HepG2 (cell line): Measurements from ENCODE around the gene CDC25C. TPM values are rescaled to one million over a fixed set of nuclear protein-coding genes. Genes with fewer than 3 reads are reported as not detected.

Experiments used
- ARNTL ChIP-seq: sonication (generic); formaldehyde crosslinking; IDR thresholded peaks from 2 replicates; pipeline ENCODE4 v1.4.0; 2020; ENCODE audit warnings: mild to moderate bottlenecking, missing genetic modification reagents
- ATM ChIP-seq: fragments of 450-650 bp; IDR thresholded peaks from 2 replicates; pipeline ENCODE4 v1.7.1; 2017; ENCODE audit warnings: mild to moderate bottlenecking, borderline replicate concordance
- CHCHD3 ChIP-seq: sonication (generic); formaldehyde crosslinking; IDR thresholded peaks from 2 replicates; pipeline ENCODE4 v1.8.0; 2022; ENCODE audit warnings: mild to moderate bottlenecking, missing genetic modification reagents, moderate library complexity
- CSRNP2 ChIP-seq: sonication (generic); formaldehyde crosslinking; conservative IDR thresholded peaks from 2 replicates; pipeline ENCODE4 v1.8.0; 2022; ENCODE audit warnings: low read depth, missing genetic modification reagents
- HDAC2 ChIP-seq: sonication (generic); formaldehyde crosslinking; IDR thresholded peaks from 2 replicates; pipeline ENCODE4 v1.4.0; 2020; ENCODE audit warnings: missing genetic modification reagents
- HMG20B ChIP-seq: conservative IDR thresholded peaks from 2 replicates; pipeline ENCODE4 v1.6.1; 2016; ENCODE audit warnings: missing genetic modification reagents, missing compliant biosample characterization
- KLF12 ChIP-seq: sonication (generic); formaldehyde crosslinking; IDR thresholded peaks from 2 replicates; pipeline ENCODE4 v1.4.0; 2020; ENCODE audit warnings: missing genetic modification reagents, borderline replicate concordance
- PBX2 ChIP-seq: IDR thresholded peaks from 2 replicates; pipeline ENCODE4 v1.6.1; 2016; ENCODE audit warnings: control low read depth
- PRPF4 ChIP-seq: fragments of 200-400 bp; formaldehyde crosslinking; IDR thresholded peaks from 2 replicates; pipeline ENCODE4 v1.6.1; 2016; ENCODE audit warnings: low read length, low read depth; ENCODE audit not compliant: poor library complexity, severe bottlenecking
- SIN3A ChIP-seq: IDR thresholded peaks from 2 replicates; pipeline ENCODE4 v1.6.1; 2011; ENCODE audit warnings: low read depth, mild to moderate bottlenecking, control low read depth, low read length, borderline replicate concordance
- SRF ChIP-seq: IDR thresholded peaks from 2 replicates; pipeline ENCODE4 v1.6.1; 2011; ENCODE audit warnings: mild to moderate bottlenecking, low read depth, low read length, moderate library complexity
- TAF15 ChIP-seq: fragments of 200-400 bp; formaldehyde crosslinking; IDR thresholded peaks from one replicate; pipeline ENCODE4 v1.6.1; 2018; ENCODE audit warnings: mild to moderate bottlenecking, low read depth, low read length; ENCODE audit not compliant: poor library complexity, severe bottlenecking
- TOE1 ChIP-seq: sonication (generic); formaldehyde crosslinking; IDR thresholded peaks from 2 replicates; pipeline ENCODE4 v1.4.0; 2020; ENCODE audit warnings: mild to moderate bottlenecking, missing genetic modification reagents
- ZNF207 ChIP-seq: fragments of 450-650 bp; IDR thresholded peaks from 2 replicates; pipeline ENCODE4 v1.6.1; 2016; ENCODE audit warnings: antibody characterized with exemption, borderline replicate concordance
- ZNF235 ChIP-seq: sonication (generic); formaldehyde crosslinking; IDR thresholded peaks from 2 replicates; pipeline ENCODE4 v1.8.1; 2023; ENCODE audit warnings: mild to moderate bottlenecking, missing genetic modification reagents, borderline replicate concordance
- ZNF343 ChIP-seq: sonication (generic); formaldehyde crosslinking; IDR thresholded peaks from 2 replicates; pipeline ENCODE4 v1.4.0; 2020; ENCODE audit warnings: mild to moderate bottlenecking, missing genetic modification reagents
- ZNF607 ChIP-seq: sonication (generic); formaldehyde crosslinking; IDR thresholded peaks from 2 replicates; pipeline ENCODE4 v1.5.1; 2020; ENCODE audit warnings: missing genetic modification reagents, mild to moderate bottlenecking, borderline replicate concordance
- ZNF629 ChIP-seq: sonication (generic); formaldehyde crosslinking; conservative IDR thresholded peaks from 2 replicates; pipeline ENCODE4 v1.5.0; 2020; ENCODE audit warnings: missing genetic modification reagents
- ZNF687 ChIP-seq: sonication (generic); formaldehyde crosslinking; IDR thresholded peaks from 2 replicates; pipeline ENCODE4 v1.5.1; 2020; ENCODE audit warnings: mild to moderate bottlenecking, missing genetic modification reagents, moderate library complexity
- polyA plus RNA-seq, 8 experiments: library from polyadenylated mRNA; depleted of rRNA in 3 of 8; stranded (reverse) in 7 of 8; unstranded in 1 of 8; fragments of >200 nt; fragmentation: Illumina TruSeq in 4 of 8; extraction: Trizol in 4 of 8; gene quantifications; 2 replicates each; pipeline versions ENCODE4 v1.2.1 to v1.2.3, GENCODE V29; 2011 to 2016; ENCODE audit warnings: low read depth in 4 of 8, missing spikeins in 1 of 8, mixed read lengths in 1 of 8; ENCODE audit not compliant: insufficient read depth in 1 of 8
- total RNA-seq, 5 experiments: library from RNA; depleted of rRNA; stranded (reverse); fragments of >200 nt; fragmentation: Illumina TruSeq; extraction: Trizol; gene quantifications; 2 replicates each; pipeline ENCODE4 v1.2.3, GENCODE V29; 2016; ENCODE audit warnings: low read depth in 1 of 5
- TF ChIP-seq, protein P1 (sequence below): sonication (generic); formaldehyde crosslinking; IDR thresholded peaks from 2 replicates; pipeline ENCODE4 v1.9.0; 2021; ENCODE audit warnings: missing genetic modification reagents, borderline replicate concordance

Gene CDC25C
- total and polyA plus RNA-seq, 2 of the 13 experiments (the other 11 are each of a cell fraction or from before 2014, with no cell fraction given): 17.7 to 27.6 TPM

DNA sequence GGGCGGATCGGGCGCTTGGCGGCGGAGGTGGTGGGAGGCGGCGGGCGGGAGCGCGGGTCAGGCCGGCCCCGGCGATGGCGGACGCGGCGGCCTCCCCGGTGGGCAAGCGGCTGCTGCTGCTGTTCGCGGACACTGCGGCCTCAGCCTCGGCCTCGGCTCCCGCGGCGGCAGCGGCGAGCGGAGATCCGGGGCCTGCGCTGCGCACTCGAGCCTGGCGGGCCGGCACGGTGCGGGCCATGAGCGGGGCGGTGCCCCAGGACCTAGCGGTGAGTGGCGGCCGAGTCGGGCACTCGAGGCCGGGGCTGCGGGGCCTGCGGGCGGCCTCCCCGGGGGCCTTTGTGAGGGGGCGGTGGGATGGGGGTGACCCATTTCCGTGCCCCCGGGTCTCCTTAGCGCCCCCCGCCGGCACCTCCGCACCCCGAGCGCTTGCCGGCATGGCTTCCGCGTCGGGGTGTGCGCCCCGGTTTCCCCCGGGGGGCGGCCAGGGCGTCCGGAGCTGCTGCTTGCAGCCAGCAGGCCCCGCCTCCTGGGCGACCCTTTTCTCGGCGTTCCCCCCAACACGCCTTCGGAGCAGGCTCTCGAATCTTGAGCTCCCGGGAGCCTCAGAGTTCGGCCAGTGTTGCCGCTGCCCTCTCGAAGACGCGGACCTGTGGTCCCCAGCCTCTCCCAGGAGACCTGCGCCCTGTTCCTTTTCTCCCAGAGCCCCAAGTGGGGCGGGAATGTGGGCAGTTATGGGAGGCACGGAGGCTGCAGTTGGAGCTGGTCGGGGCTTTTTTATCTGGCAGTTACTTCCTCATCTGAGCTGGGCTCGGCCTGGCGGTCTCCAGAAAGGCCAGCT is 21.3 kb upstream of the CDC25C start (continued):
- no peak for TF ChIP-seq SRF
- no peak for TF ChIP-seq ZNF235 (CRISPR knock-in tag)
- no peak for TF ChIP-seq PBX2 (CRISPR knock-in tag)
- no peak for TF ChIP-seq ARNTL
- TF ChIP-seq CHCHD3 (CRISPR knock-in tag): peak; percentile 66; the same call in 1 of the 2 replicates
- TF ChIP-seq ZNF629 (CRISPR knock-in tag): no peak; the same call in 1 of the 2 replicates
- no peak for TF ChIP-seq CSRNP2 (CRISPR knock-in tag)
- TF ChIP-seq ZNF687 (CRISPR knock-in tag): peak; percentile 56
- TF ChIP-seq ZNF207: no peak
- no peak for TF ChIP-seq TOE1
- TF ChIP-seq HMG20B: no peak
- no peak for TF ChIP-seq ZNF343
- peak; percentile 52; the same call in 1 of the 2 replicates for TF ChIP-seq SIN3A
- TF ChIP-seq ZNF607 (CRISPR knock-in tag): no peak
- TF ChIP-seq, protein P1, sequence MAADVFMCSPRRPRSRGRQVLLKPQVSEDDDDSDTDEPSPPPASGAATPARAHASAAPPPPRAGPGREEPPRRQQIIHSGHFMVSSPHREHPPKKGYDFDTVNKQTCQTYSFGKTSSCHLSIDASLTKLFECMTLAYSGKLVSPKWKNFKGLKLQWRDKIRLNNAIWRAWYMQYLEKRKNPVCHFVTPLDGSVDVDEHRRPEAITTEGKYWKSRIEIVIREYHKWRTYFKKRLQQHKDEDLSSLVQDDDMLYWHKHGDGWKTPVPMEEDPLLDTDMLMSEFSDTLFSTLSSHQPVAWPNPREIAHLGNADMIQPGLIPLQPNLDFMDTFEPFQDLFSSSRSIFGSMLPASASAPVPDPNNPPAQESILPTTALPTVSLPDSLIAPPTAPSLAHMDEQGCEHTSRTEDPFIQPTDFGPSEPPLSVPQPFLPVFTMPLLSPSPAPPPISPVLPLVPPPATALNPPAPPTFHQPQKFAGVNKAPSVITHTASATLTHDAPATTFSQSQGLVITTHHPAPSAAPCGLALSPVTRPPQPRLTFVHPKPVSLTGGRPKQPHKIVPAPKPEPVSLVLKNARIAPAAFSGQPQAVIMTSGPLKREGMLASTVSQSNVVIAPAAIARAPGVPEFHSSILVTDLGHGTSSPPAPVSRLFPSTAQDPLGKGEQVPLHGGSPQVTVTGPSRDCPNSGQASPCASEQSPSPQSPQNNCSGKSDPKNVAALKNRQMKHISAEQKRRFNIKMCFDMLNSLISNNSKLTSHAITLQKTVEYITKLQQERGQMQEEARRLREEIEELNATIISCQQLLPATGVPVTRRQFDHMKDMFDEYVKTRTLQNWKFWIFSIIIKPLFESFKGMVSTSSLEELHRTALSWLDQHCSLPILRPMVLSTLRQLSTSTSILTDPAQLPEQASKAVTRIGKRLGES: no peak
- TF ChIP-seq ATM: no peak
- TF ChIP-seq HDAC2 (CRISPR knock-in tag): no peak
- no peak for TF ChIP-seq TAF15
- no peak for TF ChIP-seq PRPF4
- TF ChIP-seq KLF12 (CRISPR knock-in tag): no peak; the same call in 1 of the 2 replicates
